ENCODE results near the gene COL5A1.
"Not testable (repeated sequence)": the region's sequence is repeated elsewhere in the genome, so short reads cannot be mapped to it uniquely, and the experiment has no call there.

The COL5A1 gene

GRCh38 chr9:134641990-134642384, 384 bp downstream of the COL5A1 start:
- no peak for DNase-seq

- no peak for DNase-seq
Observed at GRCh38 chr9:134642385-134643181, 980 bp downstream of the COL5A1 start.

GRCh38 chr9:134643222-134643671, 1.6 kb downstream of the COL5A1 start:
- no peak for DNase-seq

- not testable (repeated sequence) for DNase-seq
Observed at GRCh38 chr9:134644401-134644724, 2.8 kb downstream of the COL5A1 start.

- DNase-seq: no peak
Observed at GRCh38 chr9:134644725-134645606, 3.4 kb downstream of the COL5A1 start.

- no peak for DNase-seq
Observed at GRCh38 chr9:134645607-134646365, 4.2 kb downstream of the COL5A1 start.

- DNase-seq: no peak
Observed at GRCh38 chr9:134647359-134648080, 5.9 kb downstream of the COL5A1 start.

- no peak for DNase-seq
Observed at GRCh38 chr9:134648701-134649530, 7.3 kb downstream of the COL5A1 start.

GRCh38 chr9:134650431-134651190, 9.0 kb downstream of the COL5A1 start:
- DNase-seq: no peak

GRCh38 chr9:134651226-134651905, 9.8 kb downstream of the COL5A1 start:
- no peak for DNase-seq

- no peak for DNase-seq
Observed at GRCh38 chr9:134652291-134653225, 11.0 kb downstream of the COL5A1 start.

- DNase-seq: no peak
Observed at GRCh38 chr9:134653259-134654009, 11.8 kb downstream of the COL5A1 start.

GRCh38 chr9:134655101-134655500, 13.5 kb downstream of the COL5A1 start:
- no peak for DNase-seq

GRCh38 chr9:134655586-134656333, 14.2 kb downstream of the COL5A1 start:
- no peak for DNase-seq

GRCh38 chr9:134656334-134657006, 14.9 kb downstream of the COL5A1 start:
- DNase-seq: no peak

- no peak for DNase-seq
Observed at GRCh38 chr9:134657666-134658377, 16.2 kb downstream of the COL5A1 start.
